GM12878 (cell line): ENCODE results near the gene CFAP99. TPM values are rescaled to one million over a fixed set of nuclear protein-coding genes. Genes with fewer than 3 reads are reported as not detected.

Experiments used
- ATAC-seq: fragments of 200-7000 bp; cut with Tn5 transposase; 3 replicates; pipeline ENCODE4 v1.9.1; 2020; ENCODE audit warnings: mild to moderate bottlenecking, moderate library complexity
- BruUV-seq: library from RNA; stranded (reverse); fragments of 400-500 nt; replicated peaks from 2 replicates; lab custom pipeline; 2021; lab: Mats Ljungman, UMichigan
- CTCF ChIA-PET: fragments of 300-600 bp; sonication (Branson Sonifier 250); formaldehyde crosslinking; extraction: SDS; loops from one replicate; lab custom pipeline; 2021; ENCODE audit warnings: inconsistent platforms; lab: Yijun Ruan, JAX
- POLR2A ChIA-PET: fragments of 350-600 bp; formaldehyde crosslinking; extraction: SDS; loops from one replicate; lab custom pipeline; 2021; ENCODE audit warnings: inconsistent platforms; lab: Charles Lee
- RAD21 ChIA-PET: fragments of 300-600 bp; sonication (Branson Sonifier 250); formaldehyde crosslinking; loops from one replicate; lab custom pipeline; 2023; ENCODE audit warnings: antibody characterized with exemption; ENCODE audit not compliant: unreplicated experiment; lab: Charles Lee
- SMC1A ChIA-PET: fragments of 300-600 bp; sonication (Branson Sonifier 250); formaldehyde crosslinking; loops from one replicate; lab custom pipeline; 2023; ENCODE audit not compliant: unreplicated experiment, uncharacterized antibody; lab: Charles Lee
- DNase-seq: peaks from one replicate; pipeline ENCODE4 v3.0.0-alpha.2; 2011; ENCODE audit warnings: low read depth, low spot score
- FAIRE-seq: peaks from 3 replicates; lab custom pipeline; 2011; peaks lifted over from hg19 to GRCh38; lab: Jason Lieb, UNC
- H2AFZ ChIP-seq: 2 replicates; pipeline ENCODE4 v1.6.0; 2011; ENCODE audit warnings: low read depth, low read length, control low read depth; ENCODE audit not compliant: control insufficient read depth
- H3K27ac ChIP-seq: 2 replicates; pipeline ENCODE4 v1.5.1; 2011; ENCODE audit warnings: control low read depth; ENCODE audit not compliant: control insufficient read depth, insufficient read depth
- H3K27me3 ChIP-seq, 2 experiments: replicated peaks in 1 of 2; 2 replicates each; pipeline versions ENCODE4 v1.6.0 to v1.6.1; 2011; ENCODE audit warnings: low read length in 1 of 2; ENCODE audit not compliant: control insufficient read depth in 2 of 2, insufficient read depth in 2 of 2
- H3K36me3 ChIP-seq, 2 experiments: 2 replicates each; pipeline ENCODE4 v1.5.1; 2011; ENCODE audit warnings: low read length in 1 of 2; ENCODE audit not compliant: control insufficient read depth in 2 of 2, insufficient read depth in 2 of 2
- H3K4me1 ChIP-seq: 2 replicates; pipeline ENCODE4 v1.6.1; 2011; ENCODE audit warnings: mild to moderate bottlenecking, low read length, moderate library complexity, mixed read lengths; ENCODE audit not compliant: control insufficient read depth, insufficient read depth
- H3K4me2 ChIP-seq: 2 replicates; pipeline ENCODE4 v1.6.0; 2011; ENCODE audit warnings: control low read depth; ENCODE audit not compliant: control insufficient read depth, insufficient read depth
- H3K4me3 ChIP-seq: fragments of 200-600 bp; sonication (generic); 2 replicates; pipeline ENCODE4 v1.5.1; 2016
- H3K79me2 ChIP-seq: 2 replicates; pipeline ENCODE4 v1.6.0; 2011; ENCODE audit warnings: low read length; ENCODE audit not compliant: control insufficient read depth, insufficient read depth
- H3K9ac ChIP-seq: 2 replicates; pipeline ENCODE4 v1.8.0; 2011; ENCODE audit warnings: low read length, control low read depth, mixed read lengths; ENCODE audit not compliant: control insufficient read depth, insufficient read depth
- H3K9me3 ChIP-seq: replicated peaks from 3 replicates; pipeline ENCODE4 v1.5.1; 2011; ENCODE audit warnings: mild to moderate bottlenecking, low read length; ENCODE audit not compliant: control insufficient read depth, insufficient read depth
- H4K20me1 ChIP-seq: 2 replicates; pipeline ENCODE4 v1.6.0; 2011; ENCODE audit not compliant: control insufficient read depth, insufficient read depth
- E2F8 ChIP-seq: fragments of 450-650 bp; IDR thresholded peaks from 2 replicates; pipeline ENCODE4 v1.6.1; 2018; ENCODE audit warnings: mild to moderate bottlenecking, low read depth, moderate library complexity; ENCODE audit not compliant: partially characterized antibody
- KLF5 ChIP-seq: fragments of 450-650 bp; IDR thresholded peaks from 2 replicates; pipeline ENCODE4 v1.6.1; 2014; ENCODE audit warnings: mild to moderate bottlenecking; ENCODE audit not compliant: partially characterized antibody
- MTA3 ChIP-seq: IDR thresholded peaks from 2 replicates; pipeline ENCODE4 v1.6.1; 2012; ENCODE audit warnings: low read length, inconsistent platforms, borderline replicate concordance
- POLR2AphosphoS2 ChIP-seq: IDR thresholded peaks from 2 replicates; pipeline ENCODE4 v1.6.1; 2011; ENCODE audit warnings: low read depth, mild to moderate bottlenecking, low read length, improper control_type of control experiment, moderate library complexity
- RAD51 ChIP-seq: fragments of 450-650 bp; IDR thresholded peaks from 2 replicates; pipeline ENCODE4 v1.6.1; 2016; ENCODE audit warnings: moderate library complexity, mild to moderate bottlenecking, inconsistent platforms
- SKIL ChIP-seq: fragments of 450-650 bp; IDR thresholded peaks from 2 replicates; pipeline ENCODE4 v1.6.1; 2017; ENCODE audit warnings: mild to moderate bottlenecking, low read depth, inconsistent platforms; ENCODE audit not compliant: poor library complexity, severe bottlenecking
- SMARCA5 ChIP-seq: fragments of 450-650 bp; IDR thresholded peaks from 2 replicates; pipeline ENCODE4 v1.6.1; 2017; ENCODE audit warnings: mild to moderate bottlenecking
- SRF ChIP-seq, 2 experiments: IDR thresholded peaks; 2 replicates each; pipeline ENCODE4 v1.6.1; 2011; ENCODE audit warnings: low read depth in 2 of 2, low read length in 2 of 2, mild to moderate bottlenecking in 1 of 2, moderate library complexity in 1 of 2
- SUPT20H ChIP-seq: IDR thresholded peaks from 2 replicates; pipeline ENCODE4 v1.6.1; 2011; ENCODE audit warnings: low read depth, mild to moderate bottlenecking, low read length, moderate library complexity, borderline replicate concordance; ENCODE audit not compliant: control insufficient read depth
- ZNF384 ChIP-seq: IDR thresholded peaks from 2 replicates; pipeline ENCODE4 v1.6.1; 2012; ENCODE audit warnings: low read depth, mild to moderate bottlenecking, low read length, improper control_type of control experiment, borderline replicate concordance
- WGBS: methylation state at CpG from one replicate; pipeline ENCODE4 v1.1.6; 2016; ENCODE audit warnings: low lambda C conversion rate; ENCODE audit not compliant: insufficient replicate concordance, insufficient coverage; ENCODE audit errors: missing lambda C conversion rate; 5-methylcytosine and 5-hydroxymethylcytosine counted together
- in situ Hi-C: fragments of 300-500 bp; cut with MboI; formaldehyde crosslinking; loops from 9 replicates; pipeline ENCODE4 v1.14.3; 2018; ENCODE audit warnings: mixed read lengths
- intact Hi-C: fragments of 100-400 bp; cut with micrococcal nuclease; formaldehyde crosslinking; loops from one replicate; pipeline ENCODE4 v1.14.2; 2022; ENCODE audit not compliant: unreplicated experiment
- polyA plus RNA-seq, 11 experiments: library from polyadenylated mRNA; depleted of rRNA in 4 of 11; unstranded in 6 of 11; stranded (reverse) in 5 of 11; fragments of >200 nt; fragmentation: Nextera tagmentation in 4 of 11; fragmentation: Illumina TruSeq in 1 of 11; extraction: Ambion mirVana in 4 of 11; extraction: Trizol in 1 of 11; gene quantifications; 1 replicate in 1 of 11; 2 replicates in 10 of 11; pipeline versions ENCODE4 v1.2.1 to v1.2.3, GENCODE V29; 2011 to 2016; ENCODE audit warnings: inconsistent platforms in 2 of 11, missing spikeins in 2 of 11, low read depth in 1 of 11
- total RNA-seq, 4 experiments: library from RNA; depleted of rRNA in 3 of 4; stranded (reverse); fragments of >200 nt in 3 of 4; fragmentation: Illumina TruSeq in 1 of 4; extraction: Trizol in 1 of 4; gene quantifications; 2 replicates each; pipeline versions ENCODE4 v1.2.1 to v1.2.3, GENCODE V29; 2013 to 2021
- TF ChIP-seq, protein P1 (sequence below): IDR thresholded peaks from 2 replicates; pipeline ENCODE4 v1.6.1; 2012; ENCODE audit warnings: improper control_type of control experiment, low read depth, low read length; ENCODE audit not compliant: insufficient replicate concordance

CFAP99 gene
- total and polyA plus RNA-seq, 10 of the 15 experiments (the other 5 are each of a cell fraction or from before 2014, with no cell fraction given): not detected

- RAD21 ChIA-PET: interaction anchor here (0.6 kb wide), 1 partner anchor 34 kb away, joined by 4 read pairs; no protein-coding TSS in a partner anchor
- Histone ChIP-seq H3K9me3 (no peaks in the 10 kb centered on the region), H3K9ac (no peak overlapping the region), H3K4me1 (peaks cover 6% of the 10 kb centered on the region), H3K27ac (no peak overlapping the region), H4K20me1 (no peaks in the 10 kb centered on the region), H3K36me3 (no peaks in the 10 kb centered on the region), H3K79me2 (no peaks in the 10 kb centered on the region), H3K27me3 (peaks cover 4 to 6% of the 10 kb centered on the region in 2 experiments; a peak in 3 of 4 replicates), H3K4me2 (no peak overlapping the region), H2AFZ (no peak overlapping the region), H3K4me3 (no peak overlapping the region)
- BruUV-seq: no TSS peak
- SMC1A ChIA-PET: interaction anchor here (1.1 kb wide), 1 partner anchor 8 kb away, joined by 4 read pairs; no protein-coding TSS in a partner anchor
- intact Hi-C loops: no loop called here
- 55% methylated on average over 7 of the region's 7 CpGs for WGBS
- in situ Hi-C loops: no loop called here
- POLR2A ChIA-PET: no interaction called here
- no peak for FAIRE-seq
- no peak for ATAC-seq
- CTCF ChIA-PET: interaction anchor here (1.3 to 1.4 kb wide), 2 partner anchors 9 to 12 kb away, joined by 3 to 4 read pairs; partner anchors contain the start of gene CFAP99
- DNase-seq: no peak
- TF ChIP-seq ZNF384: no peak
- no peak for TF ChIP-seq MTA3
- no peak for TF ChIP-seq POLR2AphosphoS2
- TF ChIP-seq RAD51: no peak
- no peak for TF ChIP-seq SMARCA5
- TF ChIP-seq SUPT20H: no peak
- TF ChIP-seq, protein P1, sequence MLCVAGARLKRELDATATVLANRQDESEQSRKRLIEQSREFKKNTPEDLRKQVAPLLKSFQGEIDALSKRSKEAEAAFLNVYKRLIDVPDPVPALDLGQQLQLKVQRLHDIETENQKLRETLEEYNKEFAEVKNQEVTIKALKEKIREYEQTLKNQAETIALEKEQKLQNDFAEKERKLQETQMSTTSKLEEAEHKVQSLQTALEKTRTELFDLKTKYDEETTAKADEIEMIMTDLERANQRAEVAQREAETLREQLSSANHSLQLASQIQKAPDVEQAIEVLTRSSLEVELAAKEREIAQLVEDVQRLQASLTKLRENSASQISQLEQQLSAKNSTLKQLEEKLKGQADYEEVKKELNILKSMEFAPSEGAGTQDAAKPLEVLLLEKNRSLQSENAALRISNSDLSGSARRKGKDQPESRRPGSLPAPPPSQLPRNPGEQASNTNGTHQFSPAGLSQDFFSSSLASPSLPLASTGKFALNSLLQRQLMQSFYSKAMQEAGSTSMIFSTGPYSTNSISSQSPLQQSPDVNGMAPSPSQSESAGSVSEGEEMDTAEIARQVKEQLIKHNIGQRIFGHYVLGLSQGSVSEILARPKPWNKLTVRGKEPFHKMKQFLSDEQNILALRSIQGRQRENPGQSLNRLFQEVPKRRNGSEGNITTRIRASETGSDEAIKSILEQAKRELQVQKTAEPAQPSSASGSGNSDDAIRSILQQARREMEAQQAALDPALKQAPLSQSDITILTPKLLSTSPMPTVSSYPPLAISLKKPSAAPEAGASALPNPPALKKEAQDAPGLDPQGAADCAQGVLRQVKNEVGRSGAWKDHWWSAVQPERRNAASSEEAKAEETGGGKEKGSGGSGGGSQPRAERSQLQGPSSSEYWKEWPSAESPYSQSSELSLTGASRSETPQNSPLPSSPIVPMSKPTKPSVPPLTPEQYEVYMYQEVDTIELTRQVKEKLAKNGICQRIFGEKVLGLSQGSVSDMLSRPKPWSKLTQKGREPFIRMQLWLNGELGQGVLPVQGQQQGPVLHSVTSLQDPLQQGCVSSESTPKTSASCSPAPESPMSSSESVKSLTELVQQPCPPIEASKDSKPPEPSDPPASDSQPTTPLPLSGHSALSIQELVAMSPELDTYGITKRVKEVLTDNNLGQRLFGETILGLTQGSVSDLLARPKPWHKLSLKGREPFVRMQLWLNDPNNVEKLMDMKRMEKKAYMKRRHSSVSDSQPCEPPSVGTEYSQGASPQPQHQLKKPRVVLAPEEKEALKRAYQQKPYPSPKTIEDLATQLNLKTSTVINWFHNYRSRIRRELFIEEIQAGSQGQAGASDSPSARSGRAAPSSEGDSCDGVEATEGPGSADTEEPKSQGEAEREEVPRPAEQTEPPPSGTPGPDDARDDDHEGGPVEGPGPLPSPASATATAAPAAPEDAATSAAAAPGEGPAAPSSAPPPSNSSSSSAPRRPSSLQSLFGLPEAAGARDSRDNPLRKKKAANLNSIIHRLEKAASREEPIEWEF: no peak
- no peak for TF ChIP-seq E2F8
- TF ChIP-seq SKIL: no peak
- TF ChIP-seq KLF5: no peak
- TF ChIP-seq SRF (IDR thresholded peaks at IDR 0.05; ENCODE audit: low read depth in 2 of 2, low read length in 2 of 2): no peak
These were observed 11.8 kb upstream of the CFAP99 start for GRCh38 chr4:2406920-2407319.
